RPMI7951 (cell line): Measurements from ENCODE around the gene CRACR2B. TPM values are rescaled to one million over a fixed set of nuclear protein-coding genes. Genes with fewer than 3 reads are reported as not detected.

Experiments
- DNase-seq: peaks from one replicate; pipeline ENCODE4 v3.0.0-alpha.2; 2012; ENCODE audit warnings: low read depth
- total RNA-seq: library from RNA; depleted of rRNA; stranded (reverse); fragments of >200 nt; shearing (Covaris generic); gene quantifications from 2 replicates; pipeline ENCODE4 v1.2.3, GENCODE V29; 2014

The CRACR2B gene
- total RNA-seq, 1 experiment from 2014 or later: 1.8 TPM

DNA sequence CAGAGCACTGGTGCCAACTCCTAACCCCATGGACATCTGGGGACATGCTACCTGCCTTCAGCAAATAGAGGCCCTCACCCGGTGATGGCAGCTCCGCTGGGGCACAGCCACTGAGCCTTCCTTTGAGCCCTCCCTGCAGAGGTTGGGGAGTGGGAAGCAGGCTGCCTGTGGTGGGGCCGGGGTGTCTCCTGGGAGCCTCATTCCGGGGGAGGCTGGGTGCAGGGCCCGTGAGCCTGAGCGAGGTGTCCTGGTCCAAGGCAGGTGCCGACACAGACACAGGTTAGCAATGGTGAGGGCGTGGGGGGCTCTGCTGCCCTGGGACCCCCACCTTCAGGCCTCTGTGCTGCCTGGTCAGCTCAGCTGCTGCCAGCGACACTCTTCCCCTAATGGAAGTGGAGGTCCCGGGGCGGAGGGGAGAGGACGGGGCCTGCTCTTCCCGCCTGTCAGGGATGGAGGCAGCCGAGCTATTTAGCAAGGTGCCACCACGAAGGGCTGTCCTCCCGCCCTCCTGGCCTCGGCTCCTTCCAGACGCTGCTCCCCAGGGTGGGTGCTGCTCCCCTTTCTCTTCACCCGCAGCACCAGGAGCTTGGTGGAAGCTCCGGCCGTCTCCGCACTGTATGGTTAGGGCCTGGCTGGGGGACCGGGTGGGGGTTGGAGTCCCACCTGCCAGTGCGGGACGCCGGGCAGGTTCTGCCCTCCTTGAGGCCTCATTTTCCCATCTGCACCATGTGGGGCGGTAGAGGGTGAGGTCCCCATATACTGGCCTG, 26.1 kb downstream of the CRACR2B start:
- no peak for DNase-seq

DNA sequence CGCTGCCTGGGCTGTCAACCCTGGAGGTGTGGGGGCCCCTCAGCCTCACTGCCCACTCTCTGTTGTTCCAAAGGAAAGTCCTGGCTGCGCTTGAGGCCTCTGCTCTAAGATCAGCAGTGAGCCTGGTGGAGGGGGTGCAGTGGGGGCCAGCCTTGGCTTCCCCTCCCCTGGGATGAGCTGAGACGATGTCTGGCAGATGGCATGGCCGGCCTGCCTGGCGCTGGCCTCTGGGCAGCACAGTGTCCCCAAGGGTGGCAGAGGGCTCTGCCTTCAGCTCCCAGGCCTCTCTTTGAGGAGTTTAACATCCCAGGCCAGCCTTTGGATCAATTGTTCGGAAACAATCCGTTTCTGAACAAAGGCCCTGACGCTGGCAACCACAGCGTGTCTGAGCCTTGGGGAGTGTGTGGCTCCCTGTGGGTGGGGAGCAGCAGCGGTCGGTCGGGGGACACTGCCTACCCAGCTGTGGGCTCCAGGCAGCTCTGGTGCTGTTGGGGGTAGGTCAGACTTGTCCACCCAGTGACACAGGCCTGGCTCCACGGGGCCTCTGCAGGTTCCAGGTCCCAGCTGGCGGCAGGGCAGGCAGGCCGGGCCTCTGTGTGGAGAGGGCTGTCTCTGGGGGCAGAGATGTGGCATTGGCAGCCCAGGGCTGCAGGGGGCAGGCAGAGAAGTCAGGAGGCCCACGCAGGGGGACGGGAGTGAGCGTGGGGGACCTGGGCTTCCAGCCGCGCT, 27.0 kb downstream of the CRACR2B start:
- DNase-seq: no peak

DNA sequence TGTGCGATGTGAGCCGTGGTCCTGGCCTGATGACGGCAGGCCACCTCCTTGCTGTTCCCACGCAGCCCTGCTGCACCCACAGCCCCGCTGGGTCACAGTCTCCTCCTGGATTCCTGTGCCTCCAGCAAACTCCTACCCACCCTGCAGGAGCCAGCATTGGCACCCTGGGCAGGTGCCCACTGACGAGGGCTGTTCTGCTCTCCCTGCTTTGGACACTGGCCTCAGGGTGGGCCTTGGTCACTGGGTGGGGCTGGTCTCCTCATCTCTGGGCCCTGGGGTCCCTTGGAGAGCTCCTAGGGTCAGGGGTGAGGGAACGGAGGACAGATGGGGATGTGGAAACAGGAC, 27.6 kb downstream of the CRACR2B start:
- no peak for DNase-seq

DNA sequence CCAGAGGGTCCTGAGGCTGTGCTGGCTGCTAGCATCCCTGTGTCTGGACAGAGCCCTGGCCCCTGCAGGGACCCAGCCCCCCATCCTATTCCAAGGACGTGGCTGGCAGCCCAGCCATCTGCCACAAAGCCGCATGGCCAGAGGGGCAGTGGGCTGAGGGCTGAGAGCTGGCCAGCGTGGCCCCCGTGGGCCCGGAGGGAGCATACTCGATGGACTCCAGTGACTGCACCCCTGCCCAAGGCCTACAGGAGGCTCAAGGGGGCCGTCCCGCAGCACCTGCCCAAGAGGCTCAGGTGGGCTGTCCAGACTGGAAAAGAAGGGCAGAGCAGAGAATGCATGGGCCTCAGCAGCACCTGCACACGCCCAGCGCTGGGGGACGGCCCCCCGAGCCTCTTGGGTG, 28.1 kb downstream of the CRACR2B start:
- no peak for DNase-seq

DNA sequence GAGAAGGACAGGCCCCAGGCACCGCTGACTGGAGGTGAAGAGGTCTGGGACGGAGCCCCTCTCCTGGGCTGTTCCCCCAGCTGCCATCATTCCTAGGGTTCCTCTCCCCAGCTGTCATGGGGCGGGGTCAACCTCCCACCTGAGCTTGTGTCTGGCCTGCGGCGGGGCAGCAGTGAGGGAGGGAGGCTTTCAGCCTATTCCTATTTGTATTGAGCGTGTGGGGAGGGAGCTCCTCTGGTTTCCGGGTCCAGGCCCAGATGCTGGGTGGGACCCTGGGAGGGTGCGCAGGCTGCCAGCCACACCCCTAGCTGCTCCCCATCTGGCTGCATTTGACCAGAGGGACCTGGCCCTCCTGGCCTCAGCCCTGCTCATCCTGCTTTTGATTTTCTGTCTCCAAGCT, 28.7 kb downstream of the CRACR2B start:
- DNase-seq: no peak

DNA sequence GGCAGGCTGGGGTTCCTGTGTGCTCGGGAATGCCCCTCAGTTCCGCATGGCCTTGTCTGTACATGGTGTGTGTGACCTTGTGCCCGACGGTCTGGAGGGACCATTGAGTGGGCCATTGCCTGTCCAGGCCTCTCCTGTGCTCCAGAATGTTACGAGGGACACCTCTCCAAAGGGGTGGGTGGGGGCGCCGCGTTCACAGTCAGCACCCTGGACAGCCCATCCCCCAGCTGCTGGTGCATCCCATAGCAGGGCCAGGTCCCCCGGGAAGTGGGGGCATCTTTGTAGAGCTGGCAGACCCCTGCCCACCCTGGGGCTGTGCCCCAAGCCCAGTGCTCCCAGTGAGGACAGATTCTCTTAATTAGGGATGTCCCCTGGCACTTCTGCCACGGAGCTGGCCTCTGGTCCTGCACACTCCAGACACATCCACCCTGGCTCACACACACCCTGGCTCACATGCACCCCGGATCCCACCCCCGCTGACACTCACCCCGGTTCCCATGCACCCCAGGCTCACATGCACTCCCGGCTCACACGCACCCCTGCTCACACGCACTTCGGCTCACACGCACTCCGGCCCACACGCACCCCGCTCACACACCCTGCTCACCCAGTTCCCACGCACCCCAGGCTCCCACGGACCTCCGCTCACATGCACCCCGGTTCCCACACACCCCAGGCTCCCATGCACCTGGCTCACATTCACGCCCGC, 30.5 kb downstream of the CRACR2B start:
- DNase-seq: no peak

DNA sequence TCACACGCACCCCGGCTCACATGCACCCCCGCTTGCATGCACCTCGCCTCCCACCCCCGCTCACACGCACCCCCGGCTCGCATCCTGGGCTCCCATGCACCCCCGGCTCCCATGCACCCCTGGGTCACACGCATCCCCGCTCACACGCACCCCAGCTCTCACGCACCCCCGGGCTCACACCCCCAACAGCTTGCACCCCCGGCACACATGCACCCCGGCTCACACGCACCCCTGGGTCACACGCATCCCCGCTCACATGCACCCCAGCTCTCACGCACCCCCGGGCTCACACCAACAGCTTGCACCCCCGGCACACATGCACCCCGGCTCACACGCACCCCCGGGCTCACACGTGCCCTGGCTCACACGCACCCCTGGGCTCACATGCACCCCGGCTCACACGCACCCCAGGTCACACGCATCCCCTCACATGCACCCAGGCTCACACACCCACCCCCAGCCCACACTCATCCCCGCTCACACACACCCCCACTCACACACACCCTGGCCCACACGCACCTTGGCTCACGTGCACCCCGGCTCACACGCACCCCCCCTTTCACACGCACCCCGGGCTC, 31.1 kb downstream of the CRACR2B start:
- no peak for DNase-seq

DNA sequence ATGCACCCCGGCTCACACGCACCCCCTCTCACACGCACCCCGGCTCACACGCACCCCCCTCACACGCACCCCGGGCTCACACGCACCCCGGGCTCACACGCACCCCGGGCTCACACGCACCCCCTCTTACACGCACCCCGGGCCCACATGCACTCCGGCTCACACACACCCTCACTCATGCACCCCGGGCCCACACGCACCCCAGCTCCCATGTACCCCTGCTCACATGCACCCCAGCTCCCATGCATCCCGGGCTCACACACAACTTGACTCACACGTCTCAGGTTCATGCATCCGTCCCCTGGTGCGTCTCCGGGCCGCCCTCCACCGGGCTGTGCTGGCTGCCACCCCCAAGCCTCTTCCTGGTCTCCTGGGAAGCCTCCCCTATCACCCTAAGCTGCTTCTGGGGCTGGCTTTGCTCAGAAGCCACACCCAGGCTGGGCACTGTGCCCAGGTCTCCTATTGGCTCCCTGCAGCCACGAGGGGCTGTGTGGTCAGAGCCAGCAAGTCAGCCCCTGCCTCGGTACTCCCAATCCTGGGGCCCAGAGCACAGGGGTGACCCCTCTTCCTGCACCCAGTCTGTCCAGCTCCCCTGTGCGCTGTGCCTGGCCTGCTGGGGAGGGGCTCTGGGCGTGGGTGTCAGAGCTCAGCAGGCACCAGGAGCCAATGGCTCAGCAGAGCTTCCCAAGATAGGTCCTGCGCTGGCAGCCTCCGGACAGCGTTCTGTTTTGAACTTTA, 31.8 kb downstream of the CRACR2B start:
- DNase-seq: peak; percentile 39

DNA sequence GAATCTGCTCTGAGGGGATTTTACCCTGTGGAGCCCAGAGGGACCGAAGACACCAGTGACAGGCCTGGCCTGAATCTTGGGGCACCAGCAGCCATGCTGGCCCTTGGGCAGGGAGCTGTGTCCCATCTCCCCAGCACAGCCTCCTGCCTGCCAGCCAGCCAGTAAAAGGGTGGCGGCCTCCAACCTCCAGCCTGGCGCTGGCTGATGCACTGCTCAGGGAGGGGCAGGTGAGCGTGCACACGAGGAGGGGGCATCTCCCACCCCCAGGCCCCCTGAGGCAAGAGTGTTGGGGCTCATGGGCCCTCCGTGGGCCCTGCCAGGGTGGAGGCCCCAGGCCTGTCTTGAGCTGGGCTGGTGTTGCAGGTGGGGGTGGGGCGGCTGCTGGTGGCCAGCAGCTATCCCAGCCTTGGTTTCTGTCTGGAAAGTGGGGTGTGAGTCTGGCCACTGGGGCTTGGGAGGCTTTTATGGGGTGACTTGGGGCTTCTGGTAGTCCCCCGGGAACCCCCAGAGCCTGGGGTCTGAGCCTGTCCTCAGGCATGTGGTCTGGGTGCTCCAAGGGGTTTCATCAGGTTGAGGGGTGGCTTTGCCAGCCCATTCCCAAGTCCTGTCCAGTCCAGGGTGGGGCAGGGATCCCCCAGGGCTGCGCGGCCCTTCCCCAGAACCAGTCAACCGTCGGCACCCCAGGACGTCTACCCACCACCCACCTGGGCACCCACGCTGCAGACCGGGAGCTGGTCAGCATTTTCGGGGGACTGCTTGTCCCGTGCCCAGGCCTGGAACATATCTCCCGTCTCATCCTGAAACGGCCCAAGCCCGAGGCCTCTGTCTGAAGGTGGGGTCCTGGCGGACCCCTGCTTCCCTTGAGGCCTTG, 32.8 kb downstream of the CRACR2B start:
- no peak for DNase-seq

DNA sequence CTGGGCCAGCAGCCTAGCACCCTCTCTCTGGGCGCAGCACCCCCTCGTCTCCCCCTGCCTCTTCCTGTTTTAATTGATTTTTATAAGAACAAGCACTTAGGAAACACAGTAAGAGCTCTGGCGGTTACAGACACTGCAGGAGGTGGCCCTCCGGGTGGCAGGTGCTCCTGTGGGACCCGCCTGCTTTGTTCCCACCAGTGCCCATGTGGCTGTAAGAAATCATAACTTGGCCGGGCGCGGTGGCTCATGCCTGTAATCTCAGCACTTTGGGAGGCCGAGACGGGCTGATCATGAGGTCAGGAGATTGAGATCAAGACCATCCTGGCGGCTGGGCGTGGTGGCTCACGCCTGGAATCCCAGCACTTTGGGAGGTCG, 33.4 kb downstream of the CRACR2B start:
- DNase-seq: no peak

DNA sequence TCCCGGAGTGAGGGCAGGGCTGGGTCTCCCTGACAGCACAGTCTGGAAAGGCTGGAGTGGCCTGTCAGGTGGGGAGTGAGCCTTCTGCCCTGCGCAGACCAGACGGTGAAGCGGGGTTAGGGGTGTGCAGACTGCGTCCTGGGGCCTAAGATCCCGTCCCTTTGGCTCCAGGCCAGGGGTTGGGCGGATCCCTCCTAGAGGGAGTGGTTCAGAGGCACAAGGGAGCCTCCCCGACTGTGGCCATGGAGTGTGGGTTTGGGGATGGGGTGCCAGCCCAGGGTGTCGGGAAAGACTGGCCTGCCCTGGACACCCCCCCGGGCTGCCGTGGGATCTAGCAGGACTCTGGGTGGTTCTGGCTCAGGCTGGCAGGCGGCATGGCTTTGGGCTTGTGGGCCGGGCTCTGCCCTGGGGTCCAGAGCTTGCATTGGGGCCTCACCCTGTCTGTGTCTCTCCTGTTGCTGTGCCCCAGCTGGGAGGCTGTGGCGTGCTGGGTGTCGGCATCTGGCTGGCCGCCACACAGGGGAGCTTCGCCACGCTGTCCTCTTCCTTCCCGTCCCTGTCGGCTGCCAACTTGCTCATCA, 34.5 kb downstream of the CRACR2B start:
- no peak for DNase-seq

DNA sequence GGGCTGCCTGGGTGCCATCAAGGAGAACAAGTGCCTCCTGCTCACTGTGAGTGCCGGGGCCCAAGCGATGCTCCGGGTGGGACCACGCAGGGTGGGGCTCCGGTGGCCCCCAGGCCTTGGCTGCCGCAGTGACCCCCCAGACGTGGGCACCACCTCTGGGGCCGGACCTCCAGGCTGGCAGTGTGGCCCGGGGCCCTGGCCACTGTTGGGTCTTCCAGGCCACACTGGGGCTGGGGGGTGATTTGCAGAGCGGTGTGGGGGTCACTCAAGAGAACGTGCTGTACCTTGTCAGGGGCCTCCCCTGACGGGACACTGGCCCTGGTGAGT, 34.9 kb downstream of the CRACR2B start:
- DNase-seq: no peak

DNA sequence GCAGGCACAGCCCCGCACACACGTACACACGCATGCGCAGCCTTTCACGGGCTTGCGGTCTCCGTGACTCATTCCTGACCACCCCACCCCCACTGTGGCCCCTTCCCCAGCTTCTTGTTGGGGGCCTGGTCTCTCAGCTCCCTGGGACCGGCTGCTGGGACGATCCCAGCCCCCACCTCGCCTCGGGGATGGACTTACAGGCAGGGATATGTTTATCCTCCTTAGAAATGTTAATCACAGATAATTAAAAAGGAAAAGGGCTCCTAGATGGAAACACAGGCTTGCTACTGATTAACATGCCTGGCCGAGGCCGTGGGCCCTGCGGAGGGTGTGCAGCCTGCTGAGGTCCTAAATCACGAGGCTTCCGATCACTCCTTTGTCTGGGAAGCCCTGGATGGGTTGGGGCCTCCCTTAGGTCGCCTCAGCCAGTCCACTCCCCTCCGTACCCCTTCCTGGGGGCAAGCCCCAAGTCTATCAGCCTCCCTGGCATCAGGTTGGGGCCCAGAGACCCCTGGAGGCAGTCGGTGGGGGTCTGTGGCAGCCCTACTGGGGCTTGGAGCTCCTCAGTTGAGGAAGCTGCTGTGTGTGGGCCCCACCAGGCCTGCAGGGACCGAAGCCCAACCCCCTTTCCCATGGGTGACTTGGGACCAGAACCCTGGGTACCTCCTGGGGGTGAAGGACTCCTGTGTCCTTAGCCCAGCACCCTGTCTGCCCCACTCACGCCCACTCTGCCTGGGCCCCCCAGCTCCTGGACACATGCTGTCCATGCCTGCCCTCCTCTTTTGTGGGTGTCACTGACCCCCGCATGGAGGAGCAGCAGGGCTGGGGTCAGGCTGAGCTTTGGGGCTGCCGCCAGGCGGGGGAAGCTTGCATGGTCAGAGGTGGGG, 35.5 kb downstream of the CRACR2B start:
- no peak for DNase-seq

DNA sequence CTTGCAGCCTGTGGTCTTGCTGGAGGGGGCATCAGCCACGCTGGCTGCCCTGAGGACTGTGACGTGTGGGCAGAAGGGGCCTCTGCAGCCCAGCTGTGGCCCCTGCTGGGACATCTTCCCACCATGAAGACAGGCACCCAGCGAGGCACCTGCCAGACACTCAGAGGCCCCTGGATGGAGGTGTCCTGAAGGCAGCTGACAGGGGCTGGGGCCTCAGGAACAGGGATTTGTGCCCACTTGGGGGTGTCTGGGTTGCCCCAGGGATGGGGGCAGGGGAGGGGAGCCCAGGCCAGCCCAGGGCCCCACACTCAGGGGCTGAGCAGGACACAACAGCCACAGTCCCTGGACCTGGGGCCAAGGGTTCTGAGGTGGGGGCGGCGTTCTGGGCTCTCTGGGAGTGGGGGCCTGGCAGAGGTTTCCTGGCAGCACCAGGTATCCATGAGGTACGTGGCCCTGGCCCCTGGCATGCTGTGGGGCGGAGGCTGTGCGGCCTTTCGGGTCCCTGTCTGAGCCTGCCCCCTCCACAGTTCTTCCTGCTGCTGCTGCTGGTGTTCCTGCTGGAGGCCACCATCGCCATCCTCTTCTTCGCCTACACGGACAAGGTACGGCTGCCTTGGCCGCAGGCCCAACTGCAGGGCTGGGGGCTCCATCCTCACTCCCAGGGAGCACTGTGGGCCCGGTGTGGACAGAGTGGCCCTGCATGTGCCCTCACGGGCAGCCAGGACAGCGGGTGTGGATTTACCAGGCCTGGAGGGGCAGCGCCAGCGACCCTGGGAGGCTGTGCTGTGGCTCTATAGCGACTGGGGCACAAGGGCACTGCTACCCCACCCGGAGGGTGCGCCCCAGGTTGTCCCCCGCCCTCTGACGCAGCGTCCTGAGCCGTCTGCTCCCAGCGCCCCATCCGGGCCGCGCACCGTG, 36.5 kb downstream of the CRACR2B start:
- DNase-seq: no peak

DNA sequence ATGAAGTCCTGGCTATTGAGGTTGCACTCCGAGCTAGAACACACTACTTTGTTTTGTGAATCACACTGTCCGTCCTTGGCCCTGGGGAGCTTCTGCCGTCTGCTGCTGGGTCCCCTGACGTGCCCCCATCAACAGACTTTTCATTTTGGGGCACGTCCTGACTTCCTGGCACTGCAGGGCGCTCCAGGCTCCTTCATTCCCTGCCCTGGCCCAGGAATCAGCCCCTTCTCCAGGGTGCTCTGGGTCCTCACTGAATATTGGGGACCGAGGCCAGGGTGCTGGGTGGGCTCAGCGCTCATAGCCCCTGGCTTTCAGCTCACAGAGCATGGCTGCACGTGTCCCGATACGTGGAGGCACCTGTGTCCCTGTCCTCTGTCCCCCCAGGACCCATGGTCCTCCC, 37.2 kb downstream of the CRACR2B start:
- no peak for DNase-seq

DNA sequence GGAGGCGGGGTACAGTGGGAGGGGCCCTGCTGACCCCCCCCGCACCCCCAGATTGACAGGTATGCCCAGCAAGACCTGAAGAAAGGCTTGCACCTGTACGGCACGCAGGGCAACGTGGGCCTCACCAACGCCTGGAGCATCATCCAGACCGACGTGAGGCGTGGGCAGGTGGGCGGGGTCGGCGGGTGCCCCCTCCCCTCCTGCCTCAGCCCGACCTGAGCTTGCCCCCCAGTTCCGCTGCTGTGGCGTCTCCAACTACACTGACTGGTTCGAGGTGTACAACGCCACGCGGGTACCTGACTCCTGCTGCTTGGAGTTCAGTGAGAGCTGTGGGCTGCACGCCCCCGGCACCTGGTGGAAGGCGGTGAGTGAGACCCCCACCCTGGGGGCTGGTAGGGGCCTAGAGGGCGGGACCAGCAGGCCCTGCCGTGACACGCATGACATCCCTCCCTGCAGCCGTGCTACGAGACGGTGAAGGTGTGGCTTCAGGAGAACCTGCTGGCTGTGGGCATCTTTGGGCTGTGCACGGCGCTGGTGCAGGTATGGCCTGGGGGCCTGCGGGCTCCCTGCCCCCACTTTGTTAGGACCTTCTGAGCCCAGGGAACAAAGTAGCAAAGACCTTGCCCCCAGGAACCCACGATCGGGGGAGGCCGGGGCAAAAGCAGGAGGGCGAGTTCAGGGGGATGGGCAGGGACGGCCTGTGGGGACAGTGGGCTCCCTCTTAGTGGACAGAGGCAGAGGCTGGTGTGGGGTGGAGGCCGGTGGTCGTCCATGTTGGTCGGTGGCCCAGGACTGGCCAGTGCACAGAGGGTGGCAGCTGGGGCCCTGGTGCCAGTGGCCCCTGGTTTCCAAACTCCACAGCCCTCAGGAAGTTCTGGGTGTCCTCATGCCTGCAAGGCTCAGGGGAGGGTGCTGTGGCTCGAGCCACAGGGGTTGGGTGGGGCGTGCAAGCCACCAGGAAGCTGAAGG, 38.0 kb downstream of the CRACR2B start:
- no peak for DNase-seq

DNA sequence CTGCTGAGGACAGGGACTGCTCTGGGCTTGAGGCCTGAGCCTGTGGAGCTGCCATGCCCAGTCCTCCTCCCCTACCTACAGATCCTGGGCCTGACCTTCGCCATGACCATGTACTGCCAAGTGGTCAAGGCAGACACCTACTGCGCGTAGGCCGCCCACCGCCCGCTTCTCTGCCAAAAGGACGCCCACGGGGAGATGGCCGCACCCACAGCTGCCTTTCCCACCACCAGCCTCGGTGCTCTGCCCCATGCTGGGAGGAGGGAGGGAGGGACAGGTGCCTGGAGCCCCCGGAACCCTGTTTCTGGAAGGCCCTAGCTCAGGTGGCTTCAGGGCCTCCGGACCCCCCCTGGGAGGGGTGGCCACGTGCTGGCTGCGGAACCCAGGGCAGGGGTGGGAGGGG, 38.8 kb downstream of the CRACR2B start:
- DNase-seq: no peak
